H9 (cell line): ENCODE results near the gene ARFGAP2. TPM values are rescaled to one million over a fixed set of nuclear protein-coding genes. Genes with fewer than 3 reads are reported as not detected.

ENCODE experiments used
- DNase-seq: peaks from one replicate; pipeline ENCODE4 v3.0.0-alpha.2; 2017
- H2AFZ ChIP-seq: one replicate; pipeline ENCODE4 v1.6.1; 2013; ENCODE audit warnings: mild to moderate bottlenecking, low read length, control low read depth, moderate library complexity
- H2AK5ac ChIP-seq: 2 replicates; pipeline ENCODE4 v1.6.1; 2013; ENCODE audit warnings: low read length, control low read depth, mixed read lengths; ENCODE audit not compliant: insufficient read length
- H2BK120ac ChIP-seq: one replicate; pipeline ENCODE4 v1.6.1; 2013; ENCODE audit warnings: low read depth, mild to moderate bottlenecking, low read length, control low read depth, inconsistent platforms; ENCODE audit not compliant: poor library complexity, severe bottlenecking
- H2BK12ac ChIP-seq: 2 replicates; pipeline ENCODE4 v1.6.1; 2013; ENCODE audit warnings: low read length, control low read depth, mixed read lengths, low read depth; ENCODE audit not compliant: insufficient read length
- H2BK15ac ChIP-seq: 2 replicates; pipeline ENCODE4 v1.6.1; 2013; ENCODE audit warnings: low read depth, low read length, control low read depth
- H2BK20ac ChIP-seq: one replicate; pipeline ENCODE4 v1.6.1; 2013; ENCODE audit warnings: low read depth, mild to moderate bottlenecking, low read length, control low read depth, inconsistent platforms; ENCODE audit not compliant: poor library complexity, severe bottlenecking
- H2BK5ac ChIP-seq: 2 replicates; pipeline ENCODE4 v1.6.1; 2013; ENCODE audit warnings: low read length, control low read depth, mixed read lengths; ENCODE audit not compliant: insufficient read length
- H3K14ac ChIP-seq: 2 replicates; pipeline ENCODE4 v1.6.1; 2013; ENCODE audit warnings: low read length, control low read depth; ENCODE audit not compliant: insufficient read depth
- H3K18ac ChIP-seq: 2 replicates; pipeline ENCODE4 v1.6.1; 2013; ENCODE audit warnings: low read depth, mild to moderate bottlenecking, mixed read lengths, low read length, control low read depth; ENCODE audit not compliant: insufficient read length
- H3K23ac ChIP-seq: 2 replicates; pipeline ENCODE4 v1.6.1; 2013; ENCODE audit warnings: low read length, control low read depth, mixed read lengths, low read depth; ENCODE audit not compliant: insufficient read length
- H3K23me2 ChIP-seq: 2 replicates; pipeline ENCODE4 v1.6.1; 2013; ENCODE audit warnings: low read depth, mild to moderate bottlenecking, mixed read lengths, low read length, control low read depth; ENCODE audit not compliant: insufficient read length, poor library complexity, severe bottlenecking
- H3K27ac ChIP-seq: 2 replicates; pipeline ENCODE4 v1.5.1; 2013; ENCODE audit warnings: low read length, control low read depth, mixed read lengths, low read depth; ENCODE audit not compliant: insufficient read length
- H3K27me3 ChIP-seq: 2 replicates; pipeline ENCODE4 v1.6.1; 2013; ENCODE audit warnings: low read length, control low read depth, inconsistent platforms; ENCODE audit not compliant: insufficient read depth
- H3K4ac ChIP-seq: 2 replicates; pipeline ENCODE4 v1.6.1; 2013; ENCODE audit warnings: low read depth, mild to moderate bottlenecking, control low read depth, inconsistent platforms, low read length, moderate library complexity
- H3K4me1 ChIP-seq: 2 replicates; pipeline ENCODE4 v1.6.1; 2013; ENCODE audit warnings: low read length, control low read depth, inconsistent platforms; ENCODE audit not compliant: insufficient read depth
- H3K4me2 ChIP-seq: 2 replicates; pipeline ENCODE4 v1.6.1; 2013; ENCODE audit warnings: low read length, control low read depth, mixed read lengths; ENCODE audit not compliant: insufficient read length, insufficient read depth
- H3K56ac ChIP-seq: 2 replicates; pipeline ENCODE4 v1.6.1; 2013; ENCODE audit warnings: low read depth, mild to moderate bottlenecking, mixed read lengths, low read length, control low read depth; ENCODE audit not compliant: insufficient read length
- H3K79me1 ChIP-seq: 2 replicates; pipeline ENCODE4 v1.6.1; 2013; ENCODE audit warnings: low read depth, mild to moderate bottlenecking, moderate library complexity, low read length, control low read depth, inconsistent platforms; ENCODE audit not compliant: insufficient read depth, poor library complexity, severe bottlenecking
- H3K79me2 ChIP-seq: 2 replicates; pipeline ENCODE4 v1.6.1; 2013; ENCODE audit warnings: low read length, control low read depth, inconsistent platforms; ENCODE audit not compliant: insufficient read depth
- H3K9ac ChIP-seq: 2 replicates; pipeline ENCODE4 v1.6.1; 2013; ENCODE audit warnings: low read length, control low read depth, mixed read lengths; ENCODE audit not compliant: insufficient read length; ENCODE audit errors: extremely low read depth
- H3K9me3 ChIP-seq: one replicate; pipeline ENCODE4 v1.6.1; 2013; ENCODE audit warnings: low read depth, low read length, inconsistent platforms; ENCODE audit not compliant: control insufficient read depth
- H3T11ph ChIP-seq: one replicate; pipeline ENCODE4 v1.6.1; 2013; ENCODE audit warnings: mild to moderate bottlenecking, low read length, control low read depth, inconsistent platforms
- H4K20me1 ChIP-seq: one replicate; pipeline ENCODE4 v1.6.1; 2013; ENCODE audit not compliant: control insufficient read depth, insufficient read length, insufficient read depth
- H4K5ac ChIP-seq: 2 replicates; pipeline ENCODE4 v1.6.1; 2013; ENCODE audit warnings: low read depth, mild to moderate bottlenecking, mixed read lengths, low read length, control low read depth; ENCODE audit not compliant: insufficient read length
- H4K8ac ChIP-seq: replicated peaks from 2 replicates; pipeline ENCODE4 v1.6.1; 2013; ENCODE audit warnings: low read length, control low read depth, mixed read lengths, low read depth; ENCODE audit not compliant: insufficient read length
- H4K91ac ChIP-seq: 2 replicates; pipeline ENCODE4 v1.6.1; 2013; ENCODE audit warnings: low read depth, mild to moderate bottlenecking, moderate library complexity, mixed read lengths, low read length, control low read depth; ENCODE audit not compliant: insufficient read length
- H3K27ac Mint-ChIP-seq, 3 experiments: 2 replicates in 2 of 3; 3 replicates in 1 of 3; pipeline ENCODE4 v1.8.0; 2020 to 2021; ENCODE audit warnings: mixed read lengths in 3 of 3, mild to moderate bottlenecking in 1 of 3, moderate library complexity in 1 of 3
- H3K27me3 Mint-ChIP-seq: 2 replicates; pipeline ENCODE4 v1.8.0; 2021; ENCODE audit warnings: low read depth, mild to moderate bottlenecking, moderate library complexity, mixed read lengths
- H3K36me3 Mint-ChIP-seq, 3 experiments: 2 replicates in 2 of 3; 3 replicates in 1 of 3; pipeline ENCODE4 v1.8.0; 2020 to 2021; ENCODE audit warnings: low read depth in 3 of 3, mixed read lengths in 3 of 3; ENCODE audit not compliant: insufficient read depth in 1 of 3
- H3K4me1 Mint-ChIP-seq, 2 experiments: 2 replicates each; pipeline ENCODE4 v1.8.0; 2020; ENCODE audit warnings: mixed read lengths in 2 of 2
- H3K4me3 Mint-ChIP-seq, 2 experiments: 2 replicates in 1 of 2; 3 replicates in 1 of 2; pipeline ENCODE4 v1.8.0; 2020 to 2021; ENCODE audit warnings: mild to moderate bottlenecking in 2 of 2, mixed read lengths in 2 of 2, moderate library complexity in 1 of 2
- H3K9me3 Mint-ChIP-seq, 2 experiments: 2 replicates in 1 of 2; 3 replicates in 1 of 2; pipeline ENCODE4 v1.8.0; 2020; ENCODE audit warnings: mild to moderate bottlenecking in 2 of 2, mixed read lengths in 2 of 2, moderate library complexity in 1 of 2
- CTCF ChIP-seq: fragments of 200-600 bp; sonication (generic); conservative IDR thresholded peaks from 3 replicates; pipeline ENCODE4 v1.8.0; 2021; ENCODE audit warnings: antibody characterized with exemption, mild to moderate bottlenecking
- WGBS: extraction: QIAGEN DNeasy Blood & Tissue Kit; methylation state at CpG from one replicate; pipeline ENCODE4 v1.1.7; 2013; ENCODE audit warnings: missing lambda C conversion rate, low lambda C conversion rate, mixed read lengths; ENCODE audit not compliant: insufficient read length; ENCODE audit errors: extremely low coverage; 5-methylcytosine and 5-hydroxymethylcytosine counted together
- total RNA-seq: library from RNA; stranded (reverse); gene quantifications from 2 replicates; pipeline ENCODE4 v1.2.1, GENCODE V29; 2021

Gene ARFGAP2
- total RNA-seq, 1 experiment from 2014 or later = 72.3 TPM

GRCh38 chr11:47147250-47147649, 29.4 kb downstream of the ARFGAP2 start:
- Histone ChIP-seq H4K8ac (no peak overlapping the region), H3K23me2 (no peaks in the 10 kb centered on the region), H2AFZ (no peak overlapping the region), H3K9ac (no peak overlapping the region), H4K91ac (no peak overlapping the region), H2BK5ac (no peak overlapping the region), H2AK5ac (no peak overlapping the region), H3K9me3 (no peaks in the 10 kb centered on the region), H3K4me2 (no peak overlapping the region), H3K27me3 (no peaks in the 10 kb centered on the region), H2BK12ac (no peak overlapping the region), H3K27ac (no peak overlapping the region), H3K56ac (no peak overlapping the region), H3K79me1 (no peaks in the 10 kb centered on the region), H4K20me1 (no peaks in the 10 kb centered on the region), H3K4ac (no peak overlapping the region), H2BK20ac (no peak overlapping the region), H3K18ac (no peak overlapping the region), H2BK15ac (no peak overlapping the region), H3K79me2 (no peaks in the 10 kb centered on the region), H4K5ac (no peak overlapping the region), H3K14ac (peak overlapping the region; percentile 51; the same call in 1 of the 2 replicates), H2BK120ac (no peak overlapping the region), H3T11ph (no peak overlapping the region), H3K23ac (no peak overlapping the region), H3K4me1 (no peaks in the 10 kb centered on the region)
- Mint-ChIP-seq H3K27me3 (no peaks in the 10 kb centered on the region), H3K27ac (peak overlapping the region in 2 of 3 experiments; percentile 0 to 28; a peak in 3 of 7 replicates), H3K4me1 (peaks cover 10 to 13% of the 10 kb centered on the region in 2 experiments), H3K36me3 (peaks cover 0 to 3% (median 0%) of the 10 kb centered on the region in 3 experiments; a peak in 1 of 7 replicates), H3K9me3 (no peaks in the 10 kb centered on the region), H3K4me3 (no peak overlapping the region)
- DNase-seq = no peak
- no CpG with 5 or more reads among the region's 2 CpGs for WGBS
- no peak for TF ChIP-seq CTCF
